ENCODE results near the gene CHRNA7. TPM values are rescaled to one million over a fixed set of nuclear protein-coding genes. Genes with fewer than 3 reads are reported as not detected.
"Not testable (repeated sequence)": the region's sequence is repeated elsewhere in the genome, so short reads cannot be mapped to it uniquely, and the experiment has no call there.

The CHRNA7 gene
- total RNA-seq, 2 experiments from 2014 or later = 0.43 to 0.44 TPM

DNA sequence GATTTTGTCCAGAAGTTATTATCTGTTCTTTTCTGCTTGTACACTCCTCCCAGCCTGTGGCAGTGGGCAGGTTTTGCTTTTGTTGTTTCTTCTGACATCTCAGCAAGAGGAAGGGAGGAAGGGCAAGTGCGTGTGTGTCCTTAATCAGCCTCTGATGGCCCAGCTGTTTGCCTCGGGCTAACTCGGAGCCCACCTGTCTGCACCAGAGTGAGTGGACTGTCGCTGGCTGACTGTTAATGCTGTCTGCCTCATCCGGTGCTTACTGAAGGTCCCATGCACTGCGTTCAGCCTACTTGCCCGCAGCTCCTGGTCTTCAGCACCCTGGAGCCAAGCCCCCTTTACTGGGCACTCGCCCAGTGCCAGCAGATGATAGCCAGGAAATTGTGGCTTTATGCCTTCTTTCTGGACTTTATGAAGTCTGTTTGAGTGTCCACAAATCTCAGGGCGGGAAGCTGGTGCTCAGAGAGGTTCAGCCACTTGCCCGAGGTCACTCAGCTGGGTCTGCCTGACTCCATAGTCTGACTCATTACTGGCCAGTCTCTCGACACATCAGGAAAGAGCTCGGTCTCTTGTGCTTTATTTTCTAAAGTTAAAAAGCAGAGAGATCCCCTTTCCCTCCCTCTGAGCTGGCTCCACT, 89.5 kb downstream of the CHRNA7 start:
- no peak overlapping the region for H3K4me3 Mint-ChIP-seq
- H3K4me1 Mint-ChIP-seq = no peaks in the 10 kb centered on the region
- H3K27ac Mint-ChIP-seq = no peak overlapping the region
- peaks cover 3% of the 10 kb centered on the region for H3K27me3 Mint-ChIP-seq
- H3K9me3 Mint-ChIP-seq = no peaks in the 10 kb centered on the region
- no peak for DNase-seq
- no peaks in the 10 kb centered on the region for H3K36me3 Mint-ChIP-seq
- no peak for ATAC-seq (ENCODE audit: low read depth)
- POLR2A ChIA-PET = no interaction called here

- H3K4me1 Mint-ChIP-seq = no peaks in the 10 kb centered on the region
- no peak overlapping the region for H3K27ac Mint-ChIP-seq
- no peak for DNase-seq
- H3K9me3 Mint-ChIP-seq = no peaks in the 10 kb centered on the region
- no peak overlapping the region for H3K4me3 Mint-ChIP-seq
- no peak for ATAC-seq (ENCODE audit: low read depth)
- H3K36me3 Mint-ChIP-seq = no peaks in the 10 kb centered on the region
- H3K27me3 Mint-ChIP-seq = peaks cover 3% of the 10 kb centered on the region
- POLR2A ChIA-PET = no interaction called here
These were observed 90.5 kb downstream of the CHRNA7 start for GRCh38 chr15:32120577-32121383.

- POLR2A ChIA-PET = no interaction called here
- DNase-seq (no peak), ATAC-seq (ENCODE audit: low read depth) (no peak)
- Mint-ChIP-seq H3K4me3 (no peak overlapping the region), H3K27ac (no peak overlapping the region), H3K9me3 (no peaks in the 10 kb centered on the region), H3K27me3 (peaks cover 3% of the 10 kb centered on the region), H3K4me1 (no peaks in the 10 kb centered on the region), H3K36me3 (no peaks in the 10 kb centered on the region)
These were observed 91.0 kb downstream of the CHRNA7 start for GRCh38 chr15:32121384-32121695.

DNA sequence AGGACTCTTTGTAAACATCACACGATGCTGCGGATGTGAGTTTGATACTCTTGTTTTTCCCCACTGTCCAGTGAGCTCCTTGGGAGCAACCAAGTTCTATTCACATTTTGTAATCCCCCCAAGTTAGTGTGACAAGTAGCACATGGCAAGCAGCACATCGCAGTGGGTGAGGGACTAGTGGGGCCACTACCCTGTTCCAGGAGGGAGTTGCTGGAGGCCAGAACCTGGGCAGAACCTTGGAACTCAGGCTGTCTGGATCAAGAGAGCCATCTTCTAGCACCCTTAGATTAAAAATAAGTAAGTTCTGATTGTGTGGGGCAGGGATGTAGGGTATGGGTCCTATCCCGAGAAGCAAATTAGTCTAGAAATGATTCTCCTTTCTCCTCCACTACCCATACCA, 91.7 kb downstream of the CHRNA7 start:
- Mint-ChIP-seq H3K27ac (no peak overlapping the region), H3K27me3 (peaks cover 3% of the 10 kb centered on the region), H3K4me3 (no peak overlapping the region), H3K36me3 (no peaks in the 10 kb centered on the region), H3K9me3 (no peaks in the 10 kb centered on the region), H3K4me1 (no peaks in the 10 kb centered on the region)
- ATAC-seq (ENCODE audit: low read depth) = no peak
- no peak for DNase-seq
- POLR2A ChIA-PET = no interaction called here

- POLR2A ChIA-PET = no interaction called here
- no peaks in the 10 kb centered on the region for H3K9me3 Mint-ChIP-seq
- no peak overlapping the region for H3K4me3 Mint-ChIP-seq
- ATAC-seq (ENCODE audit: low read depth) (no peak), DNase-seq (no peak)
- no peaks in the 10 kb centered on the region for H3K4me1 Mint-ChIP-seq
- H3K36me3 Mint-ChIP-seq = no peaks in the 10 kb centered on the region
- peaks cover 9% of the 10 kb centered on the region for H3K27me3 Mint-ChIP-seq
- no peak overlapping the region for H3K27ac Mint-ChIP-seq
These were observed 93.2 kb downstream of the CHRNA7 start for GRCh38 chr15:32123473-32123872.

DNA sequence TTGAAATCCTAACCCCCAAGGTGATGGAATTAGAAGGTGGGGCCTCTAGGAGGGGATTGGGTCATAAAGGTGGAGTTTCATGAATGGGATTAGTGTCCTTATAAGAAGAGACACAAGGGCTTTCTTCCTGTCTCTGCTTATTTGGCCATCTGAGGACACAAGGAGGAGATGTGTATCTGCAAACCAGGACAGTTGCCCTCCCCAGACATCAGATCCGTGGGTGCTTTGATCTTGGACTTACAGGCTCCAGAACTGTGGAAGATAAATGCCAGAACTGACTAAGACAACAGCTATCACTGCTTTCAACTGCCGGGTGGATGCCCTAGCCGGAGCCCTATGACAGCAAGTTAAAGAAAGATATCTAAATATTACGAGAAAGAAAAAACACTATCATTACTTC, 94.4 kb downstream of the CHRNA7 start:
- POLR2A ChIA-PET = no interaction called here
- Mint-ChIP-seq H3K4me3 (no peak overlapping the region), H3K4me1 (no peaks in the 10 kb centered on the region), H3K27me3 (peaks cover 20% of the 10 kb centered on the region), H3K27ac (no peak overlapping the region), H3K9me3 (no peaks in the 10 kb centered on the region), H3K36me3 (no peaks in the 10 kb centered on the region)
- DNase-seq = no peak
- no peak for ATAC-seq (ENCODE audit: low read depth)

GRCh38 chr15:32125595-32125994, 95.3 kb downstream of the CHRNA7 start:
- Mint-ChIP-seq H3K4me3 (no peak overlapping the region), H3K27ac (no peak overlapping the region), H3K4me1 (no peaks in the 10 kb centered on the region), H3K9me3 (no peaks in the 10 kb centered on the region), H3K36me3 (no peaks in the 10 kb centered on the region), H3K27me3 (peaks cover 24% of the 10 kb centered on the region)
- ATAC-seq (ENCODE audit: low read depth) (no peak), DNase-seq (no peak)
- POLR2A ChIA-PET = no interaction called here

- no peaks in the 10 kb centered on the region for H3K9me3 Mint-ChIP-seq
- no peak for DNase-seq
- POLR2A ChIA-PET = no interaction called here
- peaks cover 30% of the 10 kb centered on the region for H3K27me3 Mint-ChIP-seq
- H3K27ac Mint-ChIP-seq = no peak overlapping the region
- H3K36me3 Mint-ChIP-seq = no peaks in the 10 kb centered on the region
- no peak overlapping the region for H3K4me3 Mint-ChIP-seq
- H3K4me1 Mint-ChIP-seq = no peaks in the 10 kb centered on the region
- no peak for ATAC-seq (ENCODE audit: low read depth)
These were observed 99.5 kb downstream of the CHRNA7 start for GRCh38 chr15:32129815-32130214.

DNA sequence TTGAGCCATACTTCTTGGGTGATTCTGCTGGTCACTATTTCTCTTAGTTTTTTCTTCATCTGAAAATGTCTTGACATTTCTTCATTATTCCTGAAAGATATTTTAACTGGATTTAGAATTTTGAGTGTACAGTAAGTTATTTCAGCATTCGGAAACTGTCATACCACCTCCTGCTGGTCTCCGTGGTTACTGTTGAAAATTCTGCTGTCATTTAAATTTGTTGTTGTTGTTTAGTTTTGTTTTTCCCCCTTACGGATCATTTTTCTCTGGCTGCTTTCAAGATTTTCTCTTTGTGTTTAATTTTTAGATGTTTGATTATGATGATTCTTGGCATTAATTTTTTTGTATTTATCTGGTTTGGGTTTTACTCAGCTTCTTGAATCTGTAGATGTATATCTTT, 100.5 kb downstream of the CHRNA7 start:
- no peak for DNase-seq
- Mint-ChIP-seq H3K27ac (no peak overlapping the region), H3K36me3 (no peaks in the 10 kb centered on the region), H3K4me3 (no peak overlapping the region), H3K4me1 (no peaks in the 10 kb centered on the region), H3K27me3 (peaks cover 30% of the 10 kb centered on the region), H3K9me3 (no peaks in the 10 kb centered on the region)
- POLR2A ChIA-PET = no interaction called here
- no peak for ATAC-seq (ENCODE audit: low read depth)

- DNase-seq (no peak), ATAC-seq (ENCODE audit: low read depth) (no peak)
- Mint-ChIP-seq H3K4me1 (no peaks in the 10 kb centered on the region), H3K9me3 (no peaks in the 10 kb centered on the region), H3K4me3 (no peak overlapping the region), H3K36me3 (no peaks in the 10 kb centered on the region), H3K27ac (no peak overlapping the region), H3K27me3 (peaks cover 30% of the 10 kb centered on the region)
- POLR2A ChIA-PET = no interaction called here
These were observed 101.5 kb downstream of the CHRNA7 start for GRCh38 chr15:32131803-32132202.

DNA sequence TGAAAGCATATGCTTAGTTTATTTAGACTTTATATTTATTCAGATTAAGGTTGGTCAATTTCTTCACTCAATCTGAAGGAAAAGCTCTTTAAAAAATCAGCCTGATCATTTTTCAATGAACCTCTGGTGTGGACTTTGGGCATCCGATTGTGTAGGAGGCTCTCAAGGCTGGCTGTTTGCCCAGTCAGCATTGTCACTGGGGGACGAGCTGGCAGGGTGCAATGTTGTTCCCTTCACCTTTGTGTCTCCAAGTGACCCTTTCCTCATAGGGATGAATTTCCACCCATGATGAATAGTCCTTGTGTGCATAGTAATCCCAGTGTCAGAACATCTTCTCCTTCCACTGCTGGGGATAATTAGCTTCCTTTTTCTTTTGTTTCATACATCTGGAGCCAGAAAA, 102.5 kb downstream of the CHRNA7 start:
- Mint-ChIP-seq H3K27ac (no peak overlapping the region), H3K4me3 (no peak overlapping the region), H3K4me1 (no peaks in the 10 kb centered on the region), H3K9me3 (no peaks in the 10 kb centered on the region), H3K27me3 (peaks cover 28% of the 10 kb centered on the region), H3K36me3 (no peaks in the 10 kb centered on the region)
- DNase-seq (no peak), ATAC-seq (ENCODE audit: low read depth) (no peak)
- POLR2A ChIA-PET = no interaction called here

DNA sequence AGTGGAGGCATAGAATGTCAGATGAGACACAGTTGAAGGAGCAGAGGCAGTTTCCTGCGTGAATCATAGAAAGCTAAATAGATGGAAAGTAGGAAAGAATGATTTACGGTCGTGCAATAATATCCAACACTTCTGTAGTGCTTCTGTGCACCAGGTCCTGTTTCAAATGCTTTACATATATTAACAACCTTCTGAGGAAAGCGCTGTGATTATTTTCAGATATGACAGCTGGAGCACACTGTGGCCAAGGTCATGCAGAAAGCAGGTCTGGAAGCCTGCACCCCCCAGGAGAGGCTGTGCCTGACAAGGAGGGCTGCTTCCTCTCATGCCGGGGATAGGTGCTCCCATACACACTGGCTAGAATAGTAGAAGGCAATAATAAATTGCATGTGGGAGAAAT, 104.5 kb downstream of the CHRNA7 start:
- DNase-seq = no peak
- Mint-ChIP-seq H3K4me3 (no peak overlapping the region), H3K9me3 (no peaks in the 10 kb centered on the region), H3K27ac (no peak overlapping the region), H3K4me1 (no peaks in the 10 kb centered on the region), H3K27me3 (peaks cover 11% of the 10 kb centered on the region), H3K36me3 (no peaks in the 10 kb centered on the region)
- POLR2A ChIA-PET = no interaction called here
- no peak for ATAC-seq (ENCODE audit: low read depth)

DNA sequence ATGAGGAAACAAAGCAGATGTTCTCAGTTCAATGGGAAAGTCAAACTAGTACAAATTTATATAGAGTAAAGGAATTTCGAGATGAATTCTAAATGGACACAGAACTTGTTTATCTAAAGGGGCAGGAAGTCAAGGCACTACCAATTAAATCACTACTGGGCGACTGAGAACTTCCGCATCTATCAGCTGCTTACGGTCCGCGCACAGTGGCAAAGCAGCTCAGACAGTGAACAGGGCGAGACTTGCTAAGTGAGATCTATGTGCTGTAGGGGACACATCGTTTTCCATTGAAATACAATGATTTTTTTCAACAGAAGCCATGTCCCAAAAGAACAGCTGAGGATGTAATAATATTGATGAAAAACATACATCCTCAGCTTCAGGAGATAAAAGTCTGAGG, 105.0 kb downstream of the CHRNA7 start:
- no peaks in the 10 kb centered on the region for H3K36me3 Mint-ChIP-seq
- ATAC-seq (ENCODE audit: low read depth) (no peak), DNase-seq (no peak)
- H3K4me3 Mint-ChIP-seq = no peak overlapping the region
- no peaks in the 10 kb centered on the region for H3K9me3 Mint-ChIP-seq
- H3K4me1 Mint-ChIP-seq = no peaks in the 10 kb centered on the region
- H3K27me3 Mint-ChIP-seq = peaks cover 8% of the 10 kb centered on the region
- POLR2A ChIA-PET = no interaction called here
- no peak overlapping the region for H3K27ac Mint-ChIP-seq

GRCh38 chr15:32145512-32145911, 115.2 kb downstream of the CHRNA7 start:
- DNase-seq; H3K36me3 Mint-ChIP-seq; POLR2A ChIA-PET; H3K9me3 Mint-ChIP-seq; H3K4me3 Mint-ChIP-seq; H3K27me3 Mint-ChIP-seq; H3K27ac Mint-ChIP-seq; H3K4me1 Mint-ChIP-seq; ATAC-seq (ENCODE audit: low read depth): not testable (repeated sequence)
